Skeletal muscle cell (primary cell): ENCODE data around the gene RNF26.

Experiments used
- DNase-seq: peaks from one replicate; pipeline ENCODE4 v3.0.0-alpha.2; 2010; ENCODE audit warnings: low read depth
- H3K4me3 ChIP-seq: 2 replicates; pipeline ENCODE4 v1.5.1; 2011; ENCODE audit warnings: low read depth, mild to moderate bottlenecking, control low read depth, low read length, moderate library complexity

Gene RNF26

DNA sequence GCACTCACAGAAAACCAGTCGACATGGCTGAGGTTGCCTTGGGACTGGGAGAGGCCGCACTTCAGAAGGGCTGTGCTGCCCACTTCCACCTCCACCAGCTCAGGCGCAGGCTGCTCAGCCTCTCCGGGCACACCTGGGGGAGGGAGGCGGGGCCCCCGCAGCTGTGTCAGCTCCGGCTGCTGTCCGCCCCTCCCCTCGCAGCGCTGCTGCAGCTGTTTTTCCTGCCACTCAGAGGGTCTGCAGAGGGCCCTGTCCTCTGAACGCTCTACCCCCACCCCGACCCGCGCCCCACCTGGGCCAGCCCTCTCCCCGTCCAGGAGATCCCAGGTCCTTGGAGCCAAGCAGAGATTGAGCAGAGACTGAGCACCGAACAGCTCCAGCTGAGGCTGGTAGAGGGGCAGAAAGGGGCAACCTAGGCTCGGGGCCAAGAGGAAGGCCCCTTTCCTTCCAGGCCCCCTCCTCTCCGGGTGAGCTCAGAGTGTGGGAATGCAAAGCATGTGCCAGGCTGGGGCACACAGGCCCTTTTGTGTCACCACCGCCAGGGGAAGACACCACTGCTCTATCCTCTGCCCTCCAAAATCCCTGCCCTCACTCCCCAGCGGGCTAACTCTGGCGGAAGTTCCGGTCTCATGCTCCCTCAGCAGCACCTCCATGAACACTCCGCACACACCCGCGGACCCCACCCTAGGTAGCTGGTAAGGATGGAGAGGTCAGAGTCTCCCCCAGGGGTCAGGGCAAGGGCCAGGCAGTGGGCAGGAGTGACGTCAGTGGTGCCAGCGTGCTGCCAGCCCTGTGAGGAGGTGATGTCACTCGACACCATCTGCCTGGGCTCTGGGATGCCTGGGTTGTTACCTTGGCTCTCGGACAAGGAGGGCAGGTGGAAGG, 19.0 kb upstream of the RNF26 start:
- H3K4me3 ChIP-seq = peak overlapping the region; percentile 69
- DNase-seq = no peak

DNA sequence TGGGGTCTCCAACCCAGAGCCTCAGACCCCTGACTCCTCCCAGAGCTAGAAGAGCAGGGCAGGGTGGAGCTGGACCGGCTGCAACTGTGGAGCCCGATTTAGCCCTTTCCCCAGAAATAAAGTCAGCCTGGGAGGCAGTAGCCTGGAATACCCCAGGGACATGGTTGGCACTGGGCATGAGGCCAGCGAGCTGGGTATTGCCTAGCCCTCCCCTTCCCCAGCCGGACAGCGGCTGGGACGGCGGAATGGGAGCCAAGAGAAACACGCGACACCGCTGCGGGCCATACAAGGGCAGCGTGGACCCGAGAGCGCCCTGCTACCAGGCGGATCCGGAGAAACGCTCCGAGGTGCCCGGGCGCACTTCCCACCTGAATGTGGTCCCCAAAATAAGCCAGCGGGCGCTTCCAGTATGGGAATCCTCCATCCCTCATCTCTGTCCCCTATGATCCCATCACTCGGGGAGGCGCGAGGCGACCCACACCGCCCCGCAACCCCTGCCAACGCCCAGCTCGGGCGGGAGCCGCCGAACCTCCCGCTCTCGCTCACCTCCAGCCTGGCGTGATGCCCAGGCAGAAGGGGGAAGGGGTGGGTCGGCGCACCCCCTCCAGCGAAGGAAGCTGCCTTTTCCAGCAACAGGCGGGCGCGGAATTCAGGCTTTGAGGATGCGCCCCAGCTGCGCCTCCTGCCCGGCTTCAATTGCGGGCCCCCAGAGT, 18.2 kb upstream of the RNF26 start:
- peak overlapping the region; percentile 69 for H3K4me3 ChIP-seq
- DNase-seq = no peak

- no peak for DNase-seq
- H3K4me3 ChIP-seq = peak within 1 kb of the TSS; percentile 69
Observed at GRCh38 chr11:119316729-119317591, 17.4 kb upstream of the RNF26 start, which contains the start of gene MCAM. Gene MCAM (minus strand): TSS chr11:119317130. CDS start chr11:119317101, 29 bp downstream.

DNA sequence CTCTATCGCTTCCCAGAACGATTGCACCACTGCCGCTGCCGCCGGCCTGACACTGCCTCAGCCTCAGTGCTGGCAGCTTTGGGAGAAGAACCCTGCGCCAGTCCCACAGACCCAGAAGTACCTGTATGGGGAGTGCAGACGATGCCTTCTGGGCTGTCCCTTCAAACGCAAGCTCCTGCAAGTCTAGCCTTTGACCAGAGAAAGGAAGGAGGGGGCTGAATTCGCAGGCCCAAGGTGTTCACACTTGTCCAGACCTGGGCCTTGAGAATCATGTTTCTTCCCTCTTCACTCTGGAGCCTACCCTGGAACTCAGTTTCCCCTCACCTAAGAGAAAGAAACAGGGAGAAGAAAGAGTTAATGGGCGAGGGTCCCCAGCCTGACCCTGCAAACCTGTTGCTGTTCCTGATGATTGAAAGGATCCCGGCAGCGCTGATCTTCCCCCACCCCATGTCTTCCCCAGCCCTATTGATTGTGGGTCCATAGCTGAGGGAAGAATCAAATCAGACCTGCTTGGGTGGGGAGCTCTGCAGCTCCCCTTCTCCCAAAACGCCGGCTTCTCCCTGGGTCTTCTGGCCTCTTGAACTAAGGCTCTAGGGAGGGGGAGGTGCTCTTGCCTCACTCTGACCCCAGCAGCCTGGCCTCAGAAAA, 16.6 kb upstream of the RNF26 start:
- no peak overlapping the region for H3K4me3 ChIP-seq
- DNase-seq = no peak

DNA sequence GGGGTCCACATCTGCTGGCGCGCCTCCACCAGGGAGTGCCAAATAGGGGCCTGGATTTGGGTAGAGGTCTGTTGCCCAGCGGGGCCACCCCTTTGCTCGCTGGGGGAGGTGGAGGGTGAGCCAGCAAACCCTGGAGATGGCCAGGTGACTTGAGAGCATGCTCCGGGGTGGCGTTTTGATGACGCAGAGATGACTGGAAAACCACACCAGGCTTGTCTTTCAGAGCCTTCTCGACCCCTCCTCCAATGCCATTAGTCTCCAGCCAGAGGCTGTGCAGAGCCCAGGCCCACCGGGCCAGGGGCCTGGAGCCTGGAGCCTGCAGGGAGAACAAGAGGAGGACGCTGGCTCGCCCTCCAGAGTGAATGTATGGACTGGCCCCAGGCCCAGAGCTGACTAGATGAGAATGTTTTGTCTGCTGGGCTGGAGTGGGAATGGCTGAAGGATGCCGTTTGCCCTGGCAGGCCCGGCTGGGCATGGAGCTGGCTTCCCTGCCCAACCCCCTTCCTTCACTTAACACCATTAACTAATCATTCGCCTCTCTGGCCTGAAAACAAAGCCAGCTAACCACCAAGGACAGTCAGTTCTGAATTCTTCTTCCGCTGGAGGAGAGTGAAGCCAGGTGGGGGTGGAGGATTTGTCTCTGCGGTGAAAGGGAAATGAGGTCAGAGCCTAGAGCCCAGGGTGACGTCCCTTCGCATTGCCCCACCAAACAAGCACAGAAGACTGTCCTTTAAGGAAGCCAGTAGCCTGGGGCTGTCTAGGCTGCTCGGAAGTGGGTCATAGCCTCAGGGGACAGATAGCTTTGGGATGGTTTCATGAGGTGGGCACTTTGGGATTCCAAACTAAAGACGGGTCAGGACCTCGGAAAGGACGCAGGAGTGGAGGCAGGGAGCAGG, 15.8 kb upstream of the RNF26 start:
- DNase-seq = no peak
- H3K4me3 ChIP-seq = no peak overlapping the region

DNA sequence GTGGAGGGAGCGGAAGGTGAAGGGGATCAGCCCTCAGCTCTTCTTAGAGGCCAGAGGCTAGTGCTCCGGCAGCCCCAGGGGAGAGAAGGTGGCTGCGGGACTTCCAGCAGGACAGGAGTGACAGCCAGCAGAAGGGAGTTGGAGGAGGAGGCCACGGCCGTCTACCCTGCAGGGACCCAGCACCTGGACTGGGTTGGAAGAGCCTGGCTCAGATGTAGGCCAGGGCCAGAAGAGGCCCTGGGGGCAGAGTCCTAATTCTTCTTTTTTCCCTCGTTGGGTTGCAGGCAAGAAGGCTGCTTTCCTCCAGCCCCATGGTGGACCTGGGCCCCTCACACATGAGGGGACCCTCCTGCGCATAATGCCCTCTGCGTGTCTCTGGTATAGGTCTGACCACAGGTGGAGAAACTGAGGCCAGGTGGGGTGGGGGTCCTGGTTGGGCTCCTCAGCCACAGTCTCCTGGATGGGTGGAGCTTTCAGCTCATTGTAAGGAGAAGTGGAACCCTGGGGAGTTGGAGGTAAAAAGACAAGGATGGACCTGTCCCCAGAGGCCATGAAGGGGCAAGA, 15.1 kb upstream of the RNF26 start:
- no peak overlapping the region for H3K4me3 ChIP-seq
- DNase-seq = no peak

DNA sequence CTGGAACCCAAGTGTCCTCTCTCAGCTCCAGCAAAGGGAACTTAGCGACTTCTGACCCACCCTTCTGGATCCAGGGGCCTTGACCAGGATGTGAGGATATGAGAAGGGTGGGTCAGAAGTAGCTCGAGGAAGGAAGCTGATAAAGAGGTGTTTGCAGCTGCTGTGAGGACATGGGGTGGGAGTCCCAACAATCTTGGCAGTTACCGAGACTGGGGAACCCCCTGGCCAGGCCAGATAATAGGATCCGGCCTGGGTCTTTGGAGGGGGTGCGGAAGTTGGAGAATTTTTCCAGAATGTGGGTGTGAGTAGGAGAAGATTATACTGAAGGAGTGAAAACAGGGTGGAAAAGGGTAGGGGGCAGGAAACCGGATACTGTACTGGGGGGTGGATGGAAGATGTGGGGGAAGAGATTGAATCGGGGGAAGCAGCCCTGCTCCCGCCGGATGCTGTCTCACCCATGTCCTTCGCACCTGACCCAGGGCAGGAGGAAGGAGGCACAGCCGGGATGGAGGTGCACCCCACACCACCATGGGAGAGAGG, 14.6 kb upstream of the RNF26 start:
- no peak for DNase-seq
- no peak overlapping the region for H3K4me3 ChIP-seq

DNA sequence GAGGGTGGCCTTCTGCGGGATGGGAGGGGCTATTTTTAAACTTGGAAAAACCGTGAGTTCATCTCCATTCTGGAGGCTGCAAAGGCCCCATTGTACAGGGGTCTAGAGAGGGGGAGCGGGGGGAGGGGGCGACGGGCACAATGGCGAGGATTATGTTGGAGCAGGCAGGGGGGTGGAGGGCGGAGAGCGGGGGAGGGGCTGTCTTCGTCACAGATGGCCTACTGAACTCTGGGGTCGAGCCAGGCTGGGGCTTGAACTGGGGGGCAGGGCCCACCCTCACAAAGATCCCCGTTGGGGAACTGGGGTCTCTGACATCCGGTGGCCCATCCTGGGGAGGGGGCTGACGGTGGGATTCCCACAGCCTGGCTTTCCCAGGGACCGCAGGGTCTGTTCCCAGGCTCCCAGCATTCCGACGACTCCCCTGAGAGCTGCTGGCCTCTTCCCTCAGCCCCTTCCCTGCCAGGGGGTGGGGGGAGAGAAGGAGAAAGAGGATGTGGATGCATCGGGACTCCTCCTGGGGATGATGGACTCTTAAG, 14.0 kb upstream of the RNF26 start:
- no peak for DNase-seq
- peak overlapping the region; percentile 42 for H3K4me3 ChIP-seq

DNA sequence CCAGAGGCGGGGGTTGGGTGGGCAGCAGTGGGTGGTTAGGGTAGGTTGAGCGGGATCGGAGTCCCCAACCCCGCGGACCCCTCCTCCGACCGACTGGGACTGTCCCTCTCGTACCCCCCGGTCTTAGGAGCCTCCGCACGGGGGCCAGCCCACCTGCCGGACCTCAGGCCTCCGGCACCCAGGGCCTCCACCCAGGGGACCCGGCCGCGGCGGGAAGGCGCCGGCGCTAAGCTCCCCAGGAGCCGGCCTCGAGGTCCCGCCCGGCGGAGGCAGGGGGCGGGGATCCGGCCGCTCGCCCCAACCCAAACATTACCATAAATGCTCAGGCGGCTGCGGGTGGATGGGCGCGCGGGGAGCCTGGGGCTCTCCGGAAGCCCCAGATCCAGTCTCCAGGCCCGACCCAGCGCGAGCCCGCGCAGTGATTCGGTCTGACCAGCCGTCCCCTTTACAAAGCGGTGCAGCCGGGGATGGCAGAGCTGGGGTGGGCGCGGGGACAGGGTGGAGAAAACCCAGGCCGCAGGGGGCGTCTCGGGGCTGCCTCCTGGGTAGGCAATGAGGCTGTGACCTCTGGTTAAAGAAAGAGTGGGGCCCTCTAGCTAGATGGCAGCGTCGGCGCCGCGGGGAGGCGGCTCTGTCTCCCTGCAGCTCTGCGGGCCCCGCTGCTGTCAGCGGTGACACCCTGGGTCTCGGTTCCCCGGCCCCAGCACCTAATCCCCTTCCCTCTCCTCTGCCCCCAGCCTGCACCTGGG, 13.4 kb upstream of the RNF26 start:
- H3K4me3 ChIP-seq = peak overlapping the region; percentile 42
- no peak for DNase-seq

DNA sequence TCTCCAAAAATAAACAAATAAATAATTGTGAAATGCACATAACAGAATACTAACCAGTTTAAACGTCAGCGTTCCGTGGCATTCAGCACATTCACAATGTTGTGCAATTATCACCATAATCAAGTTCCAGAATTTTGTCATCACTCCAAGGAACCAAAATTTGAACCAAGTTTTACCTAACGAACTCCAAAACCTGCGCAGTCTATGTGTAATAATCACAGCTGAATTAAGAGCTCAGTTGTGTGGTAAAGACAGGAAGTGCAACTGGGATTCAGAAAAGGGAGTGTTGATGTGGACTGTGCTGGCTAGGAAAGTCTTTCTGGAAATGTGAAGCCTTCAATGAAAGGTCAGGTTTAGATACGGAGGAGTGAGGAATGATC, 12.0 kb upstream of the RNF26 start:
- no peak for DNase-seq
- H3K4me3 ChIP-seq = no peak overlapping the region

- H3K4me3 ChIP-seq = no peak overlapping the region
- DNase-seq = no peak
Observed at GRCh38 chr11:119322921-119323531, 11.3 kb upstream of the RNF26 start.

DNA sequence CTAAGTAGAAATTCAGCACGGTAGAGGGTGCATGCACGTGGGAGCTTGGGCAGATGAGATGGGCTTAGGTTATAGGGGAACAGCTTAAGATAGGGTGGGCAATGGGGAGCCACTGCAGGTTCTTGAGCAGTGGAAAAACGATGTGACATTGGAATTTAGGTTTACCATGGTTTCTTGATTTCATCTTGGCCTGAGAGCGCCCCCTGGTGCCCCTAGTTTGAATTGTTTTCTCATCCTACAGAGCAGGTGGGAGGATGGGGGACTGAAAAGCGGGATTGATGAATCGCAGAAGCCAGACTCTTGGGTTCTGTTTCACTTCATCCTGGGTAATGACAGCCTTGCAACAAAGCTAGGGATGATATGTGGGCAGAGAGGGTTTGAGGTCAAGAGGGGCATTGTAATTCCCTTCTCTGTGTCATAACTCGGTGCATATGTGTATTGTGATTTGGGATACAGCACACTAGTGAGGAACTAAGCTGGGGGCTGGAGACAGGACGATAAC, 10.7 kb upstream of the RNF26 start:
- DNase-seq = no peak
- no peak overlapping the region for H3K4me3 ChIP-seq

DNA sequence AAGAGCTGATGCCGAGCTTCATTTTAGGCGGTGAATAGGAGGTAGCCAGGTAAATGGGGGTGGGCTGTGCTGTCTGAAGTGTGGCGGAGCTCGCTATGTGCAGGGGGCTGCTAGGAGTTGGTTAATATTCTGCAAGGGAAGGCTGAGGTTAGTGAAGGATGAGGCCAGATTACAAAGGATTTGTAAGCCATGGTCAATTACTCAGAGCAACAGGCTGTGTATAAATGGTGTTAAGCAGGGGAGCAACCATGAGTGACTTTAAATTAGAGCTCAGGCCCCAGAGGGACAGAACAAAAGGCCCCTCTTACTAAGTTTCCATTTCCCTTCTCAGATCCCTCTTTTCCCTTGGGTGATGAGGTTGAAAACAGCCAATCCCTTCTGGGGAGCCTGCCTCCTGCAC, 10.1 kb upstream of the RNF26 start:
- H3K4me3 ChIP-seq = no peak overlapping the region
- no peak for DNase-seq

GRCh38 chr11:119329320-119329719, 5.0 kb upstream of the RNF26 start:
- no peak for DNase-seq
- no peak overlapping the region for H3K4me3 ChIP-seq

GRCh38 chr11:119330237-119330636, 4.1 kb upstream of the RNF26 start:
- no peak for DNase-seq
- no peak overlapping the region for H3K4me3 ChIP-seq

DNA sequence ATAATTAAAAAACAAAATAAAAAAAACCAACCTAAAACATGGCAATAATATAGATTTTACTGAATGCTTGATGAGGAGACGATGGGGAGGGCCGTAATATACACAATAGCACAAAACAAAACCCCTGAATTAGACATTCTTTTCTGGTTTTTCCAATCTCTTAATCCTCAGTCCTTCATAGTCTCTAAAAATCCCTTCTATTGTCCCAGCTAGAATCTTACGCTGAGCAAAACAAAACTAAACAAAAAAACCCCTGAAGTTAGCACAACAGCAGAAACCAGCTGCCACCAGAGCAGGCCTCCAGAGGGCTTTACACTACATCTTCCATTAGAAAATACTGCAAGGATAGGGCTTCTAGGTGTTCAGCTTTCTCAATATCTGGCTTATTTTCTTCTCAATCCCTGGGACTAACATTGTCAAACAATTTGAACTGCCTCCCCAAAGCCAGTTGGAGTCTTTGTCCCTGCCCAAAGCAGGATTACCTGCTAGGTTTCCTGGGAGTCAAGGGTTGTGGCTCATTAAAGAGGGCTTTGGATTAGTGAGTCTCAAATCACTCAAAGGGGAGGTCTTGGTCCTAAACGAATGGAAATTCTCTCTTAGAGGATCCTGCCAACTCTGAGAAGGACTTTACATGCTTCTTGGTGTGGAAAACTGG, 2.1 kb upstream of the RNF26 start:
- no peak for DNase-seq
- H3K4me3 ChIP-seq = no peak overlapping the region
